SH-SY5Y (cell line): ENCODE measurements around the gene TNIP1.

Experiments
- GATA2 ChIP-seq: IDR thresholded peaks from 2 replicates; pipeline ENCODE4 v1.6.1; 2011; ENCODE audit warnings: mild to moderate bottlenecking, low read depth, low read length
- GATA3 ChIP-seq: IDR thresholded peaks from 2 replicates; pipeline ENCODE4 v1.6.1; 2011; ENCODE audit warnings: low read depth, mild to moderate bottlenecking, low read length, moderate library complexity

DNA sequence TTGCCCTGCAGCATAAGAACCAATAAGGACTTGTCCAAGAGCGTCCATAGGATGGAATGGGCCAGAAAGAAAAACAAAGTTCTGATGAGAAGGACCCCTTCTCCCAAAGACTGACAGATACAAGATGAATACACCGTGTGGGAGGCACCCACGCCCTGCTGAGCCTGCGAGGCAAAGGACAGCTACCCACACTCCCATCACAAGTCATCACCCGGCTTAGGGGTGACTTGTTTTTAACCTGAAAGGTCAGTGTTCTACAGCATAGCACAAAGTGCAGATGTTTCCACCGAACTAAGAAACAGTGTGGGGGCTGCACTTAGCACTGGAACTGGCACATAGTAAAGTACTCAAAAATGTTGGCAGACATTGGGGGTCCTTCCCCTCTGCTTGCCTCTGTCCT is 13.9 kb downstream of the TNIP1 start:
- TF ChIP-seq GATA2 (no peak), GATA3 (no peak)
